ENCODE data around the gene NLGN4X.

The NLGN4X gene

GRCh38 chrX:5852941-5853340, 375.7 kb downstream of the NLGN4X start:
- H3K4me1 ChIP-seq (ENCODE audit: control insufficient read depth, insufficient read depth, low read length, poor library complexity, severe bottlenecking): no peaks in the 10 kb centered on the region
- no peaks in the 10 kb centered on the region for H3K9me3 ChIP-seq (ENCODE audit: control insufficient read depth, low read length)
- no peaks in the 10 kb centered on the region for H3K27me3 ChIP-seq (replicated peaks; ENCODE audit: control insufficient read depth, insufficient read depth, low read length, poor library complexity, severe bottlenecking)
- no peak overlapping the region for H3K4me3 ChIP-seq (ENCODE audit: insufficient read depth, low read depth, low read length, poor library complexity, severe bottlenecking)
- no peak for DNase-seq
- no peak overlapping the region for H3K27ac ChIP-seq (ENCODE audit: insufficient read depth, low read length, poor library complexity, severe bottlenecking)
- no peaks in the 10 kb centered on the region for H3K36me3 ChIP-seq (ENCODE audit: control insufficient read depth, insufficient read depth, low read length)

- Histone ChIP-seq H3K36me3 (ENCODE audit: control insufficient read depth, insufficient read depth, low read length) (no peaks in the 10 kb centered on the region), H3K9me3 (ENCODE audit: control insufficient read depth, low read length) (no peaks in the 10 kb centered on the region), H3K27ac (ENCODE audit: insufficient read depth, low read length, poor library complexity, severe bottlenecking) (no peak overlapping the region), H3K4me3 (ENCODE audit: insufficient read depth, low read depth, low read length, poor library complexity, severe bottlenecking) (no peak overlapping the region), H3K4me1 (ENCODE audit: control insufficient read depth, insufficient read depth, low read length, poor library complexity, severe bottlenecking) (no peaks in the 10 kb centered on the region), H3K27me3 (replicated peaks; ENCODE audit: control insufficient read depth, insufficient read depth, low read length, poor library complexity, severe bottlenecking) (no peaks in the 10 kb centered on the region)
- DNase-seq: no peak
Observed at GRCh38 chrX:5842601-5843000, 386.1 kb downstream of the NLGN4X start.
